Measurements from ENCODE around the gene DEDD. TPM values are rescaled to one million over a fixed set of nuclear protein-coding genes. Genes with fewer than 3 reads are reported as not detected.
A peak's percentile ranks its signal among the peaks of the same experiment; 100 is the strongest.

Gene DEDD
- total RNA-seq, 2 donors from 2014 or later, result 49.8 to 51.3 TPM

DNA sequence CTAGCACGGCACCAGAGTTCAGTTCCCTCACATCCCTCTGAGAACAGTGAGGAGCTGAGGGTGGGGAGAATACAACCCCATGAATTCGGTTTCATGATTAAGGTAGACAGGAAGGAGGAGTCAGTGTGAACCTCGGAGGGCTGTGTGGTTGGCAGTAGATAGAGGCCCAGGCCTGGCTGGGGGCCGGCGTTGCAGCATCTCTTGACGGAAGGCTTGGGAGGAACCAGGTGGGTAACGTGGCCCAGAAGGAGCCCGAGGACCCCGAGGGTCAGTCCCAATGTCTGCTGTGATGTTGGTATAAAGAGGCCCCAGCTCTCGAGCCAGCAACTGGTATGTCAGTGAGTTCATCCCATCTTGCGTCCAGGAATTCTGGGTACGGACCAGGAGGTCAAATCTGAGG, 39.2 kb upstream of the DEDD start:
- DNase-seq, result no peak
- no peaks in the 10 kb centered on the region for H3K27me3 Mint-ChIP-seq (ENCODE audit: low read depth)

DNA sequence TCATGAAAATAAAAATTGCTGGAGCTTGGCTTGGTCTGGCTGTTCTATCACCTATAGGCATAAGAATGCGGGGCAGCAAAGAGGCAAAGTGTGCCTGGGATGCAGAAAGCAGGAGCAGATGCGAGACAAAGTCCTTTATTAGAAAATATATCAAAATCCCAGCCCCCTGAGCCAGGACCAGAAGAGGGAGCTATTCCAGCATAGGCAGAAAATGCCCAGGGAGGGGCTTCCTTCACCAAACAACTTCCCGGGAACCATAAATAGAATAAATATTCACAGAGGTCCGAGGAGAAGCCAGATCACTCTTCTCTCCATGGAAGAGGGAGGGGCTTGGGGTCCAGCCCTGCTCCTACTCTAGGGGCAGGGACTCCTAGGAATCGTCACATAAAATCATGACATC, 38.7 kb upstream of the DEDD start:
- peaks cover 8 to 35% of the 10 kb centered on the region in 2 donors for H3K36me3 Mint-ChIP-seq (ENCODE audit: insufficient read depth in 2 of 2)
- no peaks in the 10 kb centered on the region for H3K27me3 Mint-ChIP-seq (ENCODE audit: low read depth)
- H3K27ac Mint-ChIP-seq, result peak overlapping the region; percentile 68
- H3K9me3 Mint-ChIP-seq, result no peaks in the 10 kb centered on the region
- no peak overlapping the region for H3K4me3 Mint-ChIP-seq
- H3K4me1 Mint-ChIP-seq (ENCODE audit: low read depth), result peaks cover 57% of the 10 kb centered on the region
- ATAC-seq (replicated peaks in 1 of 2) (no peak), DNase-seq (no peak)

More for the DNA sequence above, 39.2 kb upstream of the DEDD start:
- Mint-ChIP-seq H3K27ac (peak overlapping the region; percentile 79), H3K4me1 (ENCODE audit: low read depth) (peaks cover 58% of the 10 kb centered on the region), H3K36me3 (ENCODE audit: insufficient read depth in 2 of 2) (peaks cover 9 to 35% of the 10 kb centered on the region in 2 donors), H3K4me3 (no peak overlapping the region), H3K9me3 (no peaks in the 10 kb centered on the region)
- no peak for ATAC-seq (replicated peaks in 1 of 2)

GRCh38 chr1:161168906-161169305, 36.4 kb upstream of the DEDD start:
- DNase-seq (no peak), ATAC-seq (replicated peaks in 1 of 2) (no peak)
- Mint-ChIP-seq H3K4me1 (ENCODE audit: low read depth) (peaks cover 45% of the 10 kb centered on the region), H3K27me3 (ENCODE audit: low read depth) (no peaks in the 10 kb centered on the region), H3K27ac (no peak overlapping the region), H3K36me3 (ENCODE audit: insufficient read depth in 2 of 2) (peaks cover 5 to 23% of the 10 kb centered on the region in 2 donors), H3K9me3 (no peaks in the 10 kb centered on the region), H3K4me3 (peak overlapping the region in 1 of 2 donors; percentile 27)

- no peaks in the 10 kb centered on the region for H3K27me3 Mint-ChIP-seq (ENCODE audit: low read depth)
- H3K4me3 Mint-ChIP-seq, result peak overlapping the region; percentile 92 to 96
- H3K36me3 Mint-ChIP-seq (ENCODE audit: insufficient read depth in 2 of 2), result peaks cover 2 to 14% of the 10 kb centered on the region in 2 donors
- DNase-seq (no peak), ATAC-seq (replicated peaks in 1 of 2) (peak in 1 of 2 donors; percentile 2)
- peak overlapping the region; percentile 92 for H3K27ac Mint-ChIP-seq
- H3K9me3 Mint-ChIP-seq, result no peaks in the 10 kb centered on the region
- peaks cover 50% of the 10 kb centered on the region for H3K4me1 Mint-ChIP-seq (ENCODE audit: low read depth)
Measured at GRCh38 chr1:161166669-161167548, 34.4 kb upstream of the DEDD start.

- Mint-ChIP-seq H3K36me3 (ENCODE audit: insufficient read depth in 2 of 2) (peaks cover 0 to 13% of the 10 kb centered on the region in 2 donors), H3K27me3 (ENCODE audit: low read depth) (no peaks in the 10 kb centered on the region), H3K27ac (peak within 1 kb of the TSS; percentile 92), H3K4me3 (peak within 1 kb of the TSS; percentile 92 to 96), H3K9me3 (no peaks in the 10 kb centered on the region), H3K4me1 (ENCODE audit: low read depth) (peaks cover 58% of the 10 kb centered on the region)
- DNase-seq (peak; percentile 93 to 97), ATAC-seq (replicated peaks in 1 of 2) (peak; percentile 95)
Measured at GRCh38 chr1:161165742-161166668, 33.5 kb upstream of the DEDD start, which contains the start of gene PPOX. PPOX (plus strand) TSS chr1:161166426; CDS start chr1:161166848, 422 bp downstream.

DNA sequence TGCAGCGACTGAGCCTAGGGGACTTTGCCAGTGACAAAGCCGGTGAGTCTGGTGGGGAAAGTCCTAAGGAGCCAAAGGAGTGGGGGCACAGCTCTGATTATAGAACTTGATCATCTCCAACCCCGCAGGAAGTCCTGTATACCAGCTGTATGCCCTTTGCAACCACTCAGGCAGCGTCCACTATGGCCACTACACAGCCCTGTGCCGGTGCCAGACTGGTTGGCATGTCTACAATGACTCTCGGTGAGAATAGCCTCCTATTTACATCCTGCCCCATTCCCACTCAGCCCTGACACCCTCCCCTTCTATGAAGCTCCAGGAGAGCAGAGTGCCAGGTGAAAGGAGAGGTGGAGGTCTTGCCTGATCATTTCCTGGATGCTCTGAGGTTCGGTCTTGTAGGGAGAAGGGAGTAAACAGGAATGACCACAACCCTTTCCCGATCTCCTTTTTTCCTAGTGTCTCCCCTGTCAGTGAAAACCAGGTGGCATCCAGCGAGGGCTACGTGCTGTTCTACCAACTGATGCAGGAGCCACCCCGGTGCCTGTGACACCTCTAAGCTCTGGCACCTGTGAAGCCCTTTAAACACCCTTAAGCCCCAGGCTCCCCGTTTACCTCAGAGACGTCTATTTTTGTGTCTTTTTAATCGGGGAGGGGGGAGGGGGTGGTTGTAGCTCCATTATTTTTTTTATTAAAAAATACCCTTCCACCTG, 32.6 kb upstream of the DEDD start:
- Mint-ChIP-seq H3K4me1 (ENCODE audit: low read depth) (peaks cover 67% of the 10 kb centered on the region), H3K27ac (peak overlapping the region; percentile 35), H3K27me3 (ENCODE audit: low read depth) (no peaks in the 10 kb centered on the region), H3K36me3 (ENCODE audit: insufficient read depth in 2 of 2) (peaks cover 0 to 13% of the 10 kb centered on the region in 2 donors), H3K9me3 (no peaks in the 10 kb centered on the region), H3K4me3 (peak overlapping the region; percentile 49 to 92)
- ATAC-seq (replicated peaks in 1 of 2) (no peak), DNase-seq (no peak)

DNA sequence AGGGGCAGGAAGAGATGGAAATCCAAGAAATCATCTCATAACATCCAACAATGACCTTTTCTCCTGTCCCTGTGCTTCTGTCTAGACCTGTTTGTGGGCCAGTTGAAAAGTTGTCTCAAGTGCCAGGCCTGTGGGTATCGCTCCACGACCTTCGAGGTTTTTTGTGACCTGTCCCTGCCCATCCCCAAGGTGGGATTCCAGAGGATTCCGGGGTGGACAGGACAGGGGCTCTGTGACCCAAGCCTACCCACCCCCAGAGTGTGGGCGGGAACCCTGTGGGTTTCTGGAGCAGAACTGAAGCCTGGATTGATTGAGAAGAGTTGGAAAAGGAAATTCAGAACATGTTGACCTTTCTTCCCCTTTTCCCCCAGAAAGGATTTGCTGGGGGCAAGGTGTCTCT, 31.3 kb upstream of the DEDD start:
- H3K4me3 Mint-ChIP-seq, result no peak overlapping the region

GRCh38 chr1:161162806-161163205, 30.3 kb upstream of the DEDD start:
- Mint-ChIP-seq H3K9me3 (no peaks in the 10 kb centered on the region), H3K27me3 (ENCODE audit: low read depth) (no peaks in the 10 kb centered on the region), H3K4me3 (no peak overlapping the region), H3K36me3 (ENCODE audit: insufficient read depth in 2 of 2) (peaks cover 0 to 19% of the 10 kb centered on the region in 2 donors), H3K27ac (peak overlapping the region; percentile 27), H3K4me1 (ENCODE audit: low read depth) (peaks cover 77% of the 10 kb centered on the region)
- no peak for DNase-seq
- ATAC-seq (replicated peaks in 1 of 2), result no peak

More for the DNA sequence above, 31.3 kb upstream of the DEDD start:
- ATAC-seq (replicated peaks in 1 of 2), result no peak
- H3K27me3 Mint-ChIP-seq (ENCODE audit: low read depth), result no peaks in the 10 kb centered on the region
- no peaks in the 10 kb centered on the region for H3K9me3 Mint-ChIP-seq
- peaks cover 0 to 14% of the 10 kb centered on the region in 2 donors for H3K36me3 Mint-ChIP-seq (ENCODE audit: insufficient read depth in 2 of 2)
- peaks cover 74% of the 10 kb centered on the region for H3K4me1 Mint-ChIP-seq (ENCODE audit: low read depth)
- no peak for DNase-seq
- no peak overlapping the region for H3K27ac Mint-ChIP-seq

GRCh38 chr1:161162052-161162451, 29.6 kb upstream of the DEDD start:
- H3K27ac Mint-ChIP-seq, result no peak overlapping the region
- no peaks in the 10 kb centered on the region for H3K9me3 Mint-ChIP-seq
- H3K4me3 Mint-ChIP-seq, result peak overlapping the region in 1 of 2 donors; percentile 6
- H3K36me3 Mint-ChIP-seq (ENCODE audit: insufficient read depth in 2 of 2), result peaks cover 0 to 19% of the 10 kb centered on the region in 2 donors
- ATAC-seq (replicated peaks in 1 of 2), result no peak
- H3K4me1 Mint-ChIP-seq (ENCODE audit: low read depth), result peaks cover 70% of the 10 kb centered on the region
- no peak for DNase-seq
- H3K27me3 Mint-ChIP-seq (ENCODE audit: low read depth), result no peaks in the 10 kb centered on the region

DNA sequence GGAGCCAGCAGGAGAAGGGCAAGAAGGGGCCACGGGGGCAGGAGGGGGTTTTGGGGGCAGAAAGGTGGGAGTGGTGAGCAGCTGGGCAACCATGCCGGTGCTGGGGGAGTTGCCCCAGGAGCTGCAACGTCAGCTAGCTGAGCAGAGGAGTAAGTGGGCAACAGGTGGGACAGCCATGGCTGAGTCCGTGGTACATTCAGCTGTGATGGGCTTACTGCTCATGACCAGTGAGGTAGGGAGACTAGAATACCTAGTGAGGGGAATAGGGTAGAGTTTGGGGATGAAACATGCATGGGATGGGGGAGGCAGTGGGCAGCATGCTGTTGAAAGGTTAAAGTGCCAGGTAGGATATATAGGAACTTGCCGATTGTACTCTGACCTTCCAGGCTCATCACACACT, 29.2 kb upstream of the DEDD start:
- DNase-seq, result no peak
- peak overlapping the region in 1 of 2 donors; percentile 6 for H3K4me3 Mint-ChIP-seq
- no peak for ATAC-seq (replicated peaks in 1 of 2)
- peaks cover 0 to 16% of the 10 kb centered on the region in 2 donors for H3K36me3 Mint-ChIP-seq (ENCODE audit: insufficient read depth in 2 of 2)
- H3K27me3 Mint-ChIP-seq (ENCODE audit: low read depth), result no peaks in the 10 kb centered on the region
- peaks cover 66% of the 10 kb centered on the region for H3K4me1 Mint-ChIP-seq (ENCODE audit: low read depth)
- H3K27ac Mint-ChIP-seq, result no peak overlapping the region
- no peaks in the 10 kb centered on the region for H3K9me3 Mint-ChIP-seq

DNA sequence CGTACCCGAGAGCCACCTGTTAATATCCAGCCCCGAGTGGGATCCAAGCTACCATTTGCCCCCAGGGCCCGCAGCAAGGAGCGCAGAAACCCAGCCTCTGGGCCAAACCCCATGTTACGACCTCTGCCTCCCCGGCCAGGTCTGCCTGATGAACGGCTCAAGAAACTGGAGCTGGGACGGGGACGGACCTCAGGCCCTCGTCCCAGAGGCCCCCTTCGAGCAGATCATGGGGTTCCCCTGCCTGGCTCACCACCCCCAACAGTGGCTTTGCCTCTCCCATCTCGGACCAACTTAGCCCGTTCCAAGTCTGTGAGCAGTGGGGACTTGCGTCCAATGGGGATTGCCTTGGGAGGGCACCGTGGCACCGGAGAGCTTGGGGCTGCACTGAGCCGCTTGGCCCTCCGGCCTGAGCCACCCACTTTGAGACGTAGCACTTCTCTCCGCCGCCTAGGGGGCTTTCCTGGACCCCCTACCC, 28.2 kb upstream of the DEDD start:
- Mint-ChIP-seq H3K4me3 (peak overlapping the region; percentile 79 to 82), H3K27me3 (ENCODE audit: low read depth) (no peaks in the 10 kb centered on the region), H3K27ac (no peak overlapping the region), H3K4me1 (ENCODE audit: low read depth) (peaks cover 67% of the 10 kb centered on the region), H3K9me3 (no peaks in the 10 kb centered on the region), H3K36me3 (ENCODE audit: insufficient read depth in 2 of 2) (peaks cover 0 to 16% of the 10 kb centered on the region in 2 donors)
- ATAC-seq (replicated peaks in 1 of 2) (no peak), DNase-seq (no peak)

DNA sequence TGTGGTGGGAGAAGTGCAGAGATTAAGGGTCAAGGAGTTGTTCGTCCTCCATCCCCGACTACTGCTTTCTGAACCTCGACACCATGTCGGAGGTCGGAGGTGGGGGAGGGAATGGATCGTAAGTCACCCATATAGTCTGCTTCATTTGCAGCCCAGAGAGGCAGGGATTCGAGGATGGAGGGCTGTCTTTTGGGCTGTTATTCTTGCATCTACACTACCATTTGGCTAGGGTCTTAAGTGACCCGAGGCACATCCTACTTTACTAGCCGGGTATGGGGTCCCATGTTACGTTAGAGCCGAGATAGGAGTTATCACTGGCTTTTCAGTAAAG, 27.4 kb upstream of the DEDD start:
- DNase-seq (no peak), ATAC-seq (replicated peaks in 1 of 2) (no peak)
- Mint-ChIP-seq H3K27ac (peak overlapping the region; percentile 72), H3K9me3 (no peaks in the 10 kb centered on the region), H3K4me3 (peak overlapping the region; percentile 79 to 82), H3K36me3 (ENCODE audit: insufficient read depth in 2 of 2) (peaks cover 2 to 15% of the 10 kb centered on the region in 2 donors), H3K4me1 (ENCODE audit: low read depth) (peaks cover 68% of the 10 kb centered on the region), H3K27me3 (ENCODE audit: low read depth) (no peaks in the 10 kb centered on the region)

All from activated T-cell treated with anti-CD3 and anti-CD28 coated beads, Interleukin-2, amount 50 U/mL, for 72 hours (primary cell).